ENCODE results near the gene IL31RA.
A peak's percentile ranks its signal among the peaks of the same experiment; 100 is the strongest.

Gene IL31RA

GRCh38 chr5:55897905-55898304 lies 46.7 kb downstream of the IL31RA start:
- Histone ChIP-seq H3K27me3 (ENCODE audit: insufficient read depth, low read length) (no peaks in the 10 kb centered on the region), H3K9ac (ENCODE audit: low read length) (no peak overlapping the region), H4K8ac (ENCODE audit: low read depth, low read length) (no peak overlapping the region), H3K27ac (ENCODE audit: low read depth, low read length) (no peak overlapping the region), H4K91ac (ENCODE audit: low read depth, low read length) (no peak overlapping the region), H3K79me2 (ENCODE audit: control insufficient read depth, insufficient read depth, low read length, poor library complexity) (no peaks in the 10 kb centered on the region), H3K14ac (ENCODE audit: low read length) (no peak overlapping the region), H2BK120ac (ENCODE audit: insufficient read depth, low read length, poor library complexity) (no peak overlapping the region), H3K9me3 (ENCODE audit: insufficient read depth, low read depth, low read length) (no peaks in the 10 kb centered on the region), H3K4me2 (ENCODE audit: low read length) (no peak overlapping the region), H2BK5ac (ENCODE audit: low read depth, low read length, poor library complexity) (no peak overlapping the region), H3K36me3 (ENCODE audit: control insufficient read depth in 1 of 2, insufficient read depth in 2 of 2, low read length in 2 of 2) (no peaks in the 10 kb centered on the region), H2AK5ac (ENCODE audit: low read length) (no peak overlapping the region), H4K12ac (ENCODE audit: low read depth, low read length) (no peak overlapping the region), H3K4me3 (ENCODE audit: low read depth, low read length) (no peak overlapping the region), H3K23ac (ENCODE audit: low read length) (no peak overlapping the region), H3K4me1 (ENCODE audit: control insufficient read depth in 1 of 2, insufficient read depth in 2 of 2, low read length in 2 of 2) (peaks cover 4 to 8% of the 10 kb centered on the region in 2 experiments), H3K79me1 (ENCODE audit: low read length) (no peaks in the 10 kb centered on the region), H2AFZ (ENCODE audit: insufficient read depth, low read length, poor library complexity) (no peak overlapping the region), H2BK12ac (ENCODE audit: low read length) (no peak overlapping the region), H3K18ac (ENCODE audit: low read length) (no peak overlapping the region), H3K4ac (ENCODE audit: low read depth, low read length) (no peak overlapping the region)
- DNase-seq: peak; percentile 91
- no CpG with 5 or more reads among the region's 14 CpGs for WGBS (ENCODE audit: extremely low coverage, insufficient coverage, insufficient read length)

- Histone ChIP-seq H3K14ac (ENCODE audit: low read length) (no peak overlapping the region), H2BK12ac (ENCODE audit: low read length) (no peak overlapping the region), H3K4me3 (ENCODE audit: low read depth, low read length) (no peak overlapping the region), H3K9me3 (ENCODE audit: insufficient read depth, low read depth, low read length) (no peaks in the 10 kb centered on the region), H3K23ac (ENCODE audit: low read length) (no peak overlapping the region), H4K91ac (ENCODE audit: low read depth, low read length) (no peak overlapping the region), H2AFZ (ENCODE audit: insufficient read depth, low read length, poor library complexity) (no peak overlapping the region), H2AK5ac (ENCODE audit: low read length) (no peak overlapping the region), H3K9ac (ENCODE audit: low read length) (no peak overlapping the region), H3K79me2 (ENCODE audit: control insufficient read depth, insufficient read depth, low read length, poor library complexity) (no peaks in the 10 kb centered on the region), H4K8ac (ENCODE audit: low read depth, low read length) (no peak overlapping the region), H4K12ac (ENCODE audit: low read depth, low read length) (no peak overlapping the region), H3K4ac (ENCODE audit: low read depth, low read length) (no peak overlapping the region), H3K79me1 (ENCODE audit: low read length) (no peaks in the 10 kb centered on the region), H3K36me3 (ENCODE audit: control insufficient read depth in 1 of 2, insufficient read depth in 2 of 2, low read length in 2 of 2) (no peaks in the 10 kb centered on the region), H2BK5ac (ENCODE audit: low read depth, low read length, poor library complexity) (no peak overlapping the region), H3K4me1 (ENCODE audit: control insufficient read depth in 1 of 2, insufficient read depth in 2 of 2, low read length in 2 of 2) (peaks cover 4 to 8% of the 10 kb centered on the region in 2 experiments), H3K27me3 (ENCODE audit: insufficient read depth, low read length) (no peaks in the 10 kb centered on the region), H3K18ac (ENCODE audit: low read length) (no peak overlapping the region), H3K27ac (ENCODE audit: low read depth, low read length) (no peak overlapping the region), H2BK120ac (ENCODE audit: insufficient read depth, low read length, poor library complexity) (no peak overlapping the region), H3K4me2 (ENCODE audit: low read length) (no peak overlapping the region)
- DNase-seq: peak; percentile 71 to 78
- no CpG with 5 or more reads among the region's 6 CpGs for WGBS (ENCODE audit: extremely low coverage, insufficient coverage, insufficient read length)
Observed at GRCh38 chr5:55899344-55899743, 48.2 kb downstream of the IL31RA start.

- no peaks in the 10 kb centered on the region for H3K79me1 ChIP-seq (ENCODE audit: low read length)
- H2AK5ac ChIP-seq (ENCODE audit: low read length): no peak overlapping the region
- no peak for DNase-seq
- no peak overlapping the region for H3K23ac ChIP-seq (ENCODE audit: low read length)
- H4K91ac ChIP-seq (ENCODE audit: low read depth, low read length): no peak overlapping the region
- H3K36me3 ChIP-seq (ENCODE audit: control insufficient read depth in 1 of 2, insufficient read depth in 2 of 2, low read length in 2 of 2): no peaks in the 10 kb centered on the region
- H4K8ac ChIP-seq (ENCODE audit: low read depth, low read length): no peak overlapping the region
- H3K4ac ChIP-seq (ENCODE audit: low read depth, low read length): no peak overlapping the region
- H2BK120ac ChIP-seq (ENCODE audit: insufficient read depth, low read length, poor library complexity): no peak overlapping the region
- no peak overlapping the region for H3K4me3 ChIP-seq (ENCODE audit: low read depth, low read length)
- no peak overlapping the region for H3K4me2 ChIP-seq (ENCODE audit: low read length)
- H3K79me2 ChIP-seq (ENCODE audit: control insufficient read depth, insufficient read depth, low read length, poor library complexity): no peaks in the 10 kb centered on the region
- no peak overlapping the region for H3K9ac ChIP-seq (ENCODE audit: low read length)
- H2BK5ac ChIP-seq (ENCODE audit: low read depth, low read length, poor library complexity): no peak overlapping the region
- H2BK12ac ChIP-seq (ENCODE audit: low read length): no peak overlapping the region
- H3K27ac ChIP-seq (ENCODE audit: low read depth, low read length): no peak overlapping the region
- H3K27me3 ChIP-seq (ENCODE audit: insufficient read depth, low read length): no peaks in the 10 kb centered on the region
- no peak overlapping the region for H4K12ac ChIP-seq (ENCODE audit: low read depth, low read length)
- H2AFZ ChIP-seq (ENCODE audit: insufficient read depth, low read length, poor library complexity): no peak overlapping the region
- no peaks in the 10 kb centered on the region for H3K9me3 ChIP-seq (ENCODE audit: insufficient read depth, low read depth, low read length)
- H3K18ac ChIP-seq (ENCODE audit: low read length): no peak overlapping the region
- no CpG with 5 or more reads among the region's 1 CpG for WGBS (ENCODE audit: extremely low coverage, insufficient coverage, insufficient read length)
- no peak overlapping the region for H3K14ac ChIP-seq (ENCODE audit: low read length)
- H3K4me1 ChIP-seq (ENCODE audit: control insufficient read depth in 1 of 2, insufficient read depth in 2 of 2, low read length in 2 of 2): peaks cover 4 to 8% of the 10 kb centered on the region in 2 experiments
Observed at GRCh38 chr5:55900068-55900467, 48.9 kb downstream of the IL31RA start.

- Histone ChIP-seq H2BK5ac (ENCODE audit: low read depth, low read length, poor library complexity) (no peak overlapping the region), H3K27me3 (ENCODE audit: insufficient read depth, low read length) (no peaks in the 10 kb centered on the region), H2BK12ac (ENCODE audit: low read length) (no peak overlapping the region), H3K4me1 (ENCODE audit: control insufficient read depth in 1 of 2, insufficient read depth in 2 of 2, low read length in 2 of 2) (peaks cover 4 to 8% of the 10 kb centered on the region in 2 experiments), H2AFZ (ENCODE audit: insufficient read depth, low read length, poor library complexity) (no peak overlapping the region), H3K79me2 (ENCODE audit: control insufficient read depth, insufficient read depth, low read length, poor library complexity) (no peaks in the 10 kb centered on the region), H2AK5ac (ENCODE audit: low read length) (no peak overlapping the region), H3K79me1 (ENCODE audit: low read length) (no peaks in the 10 kb centered on the region), H3K36me3 (ENCODE audit: control insufficient read depth in 1 of 2, insufficient read depth in 2 of 2, low read length in 2 of 2) (no peaks in the 10 kb centered on the region), H3K27ac (ENCODE audit: low read depth, low read length) (no peak overlapping the region), H3K23ac (ENCODE audit: low read length) (no peak overlapping the region), H4K91ac (ENCODE audit: low read depth, low read length) (no peak overlapping the region), H4K8ac (ENCODE audit: low read depth, low read length) (no peak overlapping the region), H3K14ac (ENCODE audit: low read length) (no peak overlapping the region), H3K4me3 (ENCODE audit: low read depth, low read length) (no peak overlapping the region), H3K4me2 (ENCODE audit: low read length) (no peak overlapping the region), H3K18ac (ENCODE audit: low read length) (no peak overlapping the region), H3K4ac (ENCODE audit: low read depth, low read length) (no peak overlapping the region), H3K9me3 (ENCODE audit: insufficient read depth, low read depth, low read length) (no peaks in the 10 kb centered on the region), H4K12ac (ENCODE audit: low read depth, low read length) (no peak overlapping the region), H2BK120ac (ENCODE audit: insufficient read depth, low read length, poor library complexity) (no peak overlapping the region), H3K9ac (ENCODE audit: low read length) (no peak overlapping the region)
- DNase-seq: no peak
Observed at GRCh38 chr5:55900776-55901175, 49.6 kb downstream of the IL31RA start.

Measured in trophoblast cell (in vitro differentiated cells and primary cell).